ENCODE results near the gene KRTAP12-1.
"Not testable (repeated sequence)": the region's sequence is repeated elsewhere in the genome, so short reads cannot be mapped to it uniquely, and the experiment has no call there.

The KRTAP12-1 gene

GRCh38 chr21:44648557-44649311 lies 33.2 kb downstream of the KRTAP12-1 start:
- TF ChIP-seq CTCF (IDR thresholded peaks at IDR 0.05; ENCODE audit: extremely low read depth, insufficient read depth, missing control alignments): no peak
- in situ Hi-C loops (cut with MboI; ENCODE audit: low pct_unique_long_range_greater_than_20kb, low sequenced_read_pairs, unreplicated experiment): no loop called here
- DNase-seq (ENCODE audit: low spot score): no peak

DNA sequence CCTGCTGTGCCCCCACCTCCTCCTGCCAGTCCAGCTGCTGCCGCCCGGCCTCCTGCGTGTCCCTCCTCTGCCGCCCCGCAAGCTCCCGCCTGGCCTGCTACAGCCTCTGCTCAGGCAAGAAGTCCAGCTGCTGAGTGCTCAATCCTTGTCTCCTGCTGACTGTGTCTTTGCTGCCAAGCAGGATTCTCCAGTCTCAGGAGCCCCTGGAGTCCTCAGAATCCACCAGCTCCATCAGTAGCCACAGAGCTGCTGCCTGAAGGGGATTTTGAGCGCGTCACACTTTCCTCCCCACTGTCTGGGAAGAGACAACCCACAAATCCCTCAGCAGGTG lies 34.8 kb downstream of the KRTAP12-1 start:
- in situ Hi-C loops (cut with MboI; ENCODE audit: low pct_unique_long_range_greater_than_20kb, low sequenced_read_pairs, unreplicated experiment): no loop called here
- DNase-seq (ENCODE audit: low spot score): no peak
- no peak for TF ChIP-seq CTCF (IDR thresholded peaks at IDR 0.05; ENCODE audit: extremely low read depth, insufficient read depth, missing control alignments)

DNA sequence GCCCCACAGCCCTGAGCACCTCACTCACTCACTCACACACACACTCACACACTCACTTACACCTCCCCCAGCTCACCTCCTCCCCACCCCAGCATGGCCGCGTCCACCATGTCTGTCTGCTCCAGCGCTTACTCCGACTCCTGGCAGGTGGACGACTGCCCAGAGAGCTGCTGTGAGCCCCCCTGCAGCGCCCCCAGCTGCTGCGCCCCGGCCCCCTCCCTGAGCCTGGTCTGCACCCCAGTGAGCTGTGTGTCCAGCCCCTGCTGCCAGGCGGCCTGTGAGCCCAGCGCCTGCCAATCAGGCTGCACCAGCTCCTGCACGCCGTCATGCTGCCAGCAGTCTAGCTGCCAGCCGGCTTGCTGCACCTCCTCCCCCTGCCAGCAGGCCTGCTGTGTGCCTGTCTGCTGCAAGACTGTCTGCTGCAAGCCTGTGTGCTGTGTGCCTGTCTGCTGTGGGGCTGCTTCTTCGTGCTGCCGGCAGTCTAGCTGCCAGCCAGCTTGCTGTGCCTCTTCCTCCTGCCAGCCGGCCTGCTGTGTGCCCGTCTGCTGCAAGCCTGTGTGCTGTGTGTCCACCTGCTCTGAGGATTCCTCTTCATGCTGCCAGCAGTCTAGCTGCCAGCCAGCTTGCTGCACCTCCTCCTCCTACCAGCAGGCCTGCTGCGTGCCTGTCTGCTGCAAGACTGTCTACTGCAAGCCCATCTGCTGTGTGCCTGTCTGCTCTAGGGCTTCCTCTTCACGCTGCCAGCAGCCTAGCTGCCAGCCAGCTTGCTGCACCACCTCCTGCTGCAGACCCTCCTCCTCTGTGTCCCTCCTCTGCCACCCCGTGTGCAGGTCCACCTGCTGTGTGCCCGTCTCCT lies 35.4 kb downstream of the KRTAP12-1 start, which contains the start of gene KRTAP10-11:
KRTAP10-11 (plus strand) TSS at position 49 of the 856 bp plus-strand sequence; CDS start at position 94, 45 bp downstream.
- in situ Hi-C loops (cut with MboI; ENCODE audit: low pct_unique_long_range_greater_than_20kb, low sequenced_read_pairs, unreplicated experiment); DNase-seq (ENCODE audit: low spot score): not testable (repeated sequence)

DNA sequence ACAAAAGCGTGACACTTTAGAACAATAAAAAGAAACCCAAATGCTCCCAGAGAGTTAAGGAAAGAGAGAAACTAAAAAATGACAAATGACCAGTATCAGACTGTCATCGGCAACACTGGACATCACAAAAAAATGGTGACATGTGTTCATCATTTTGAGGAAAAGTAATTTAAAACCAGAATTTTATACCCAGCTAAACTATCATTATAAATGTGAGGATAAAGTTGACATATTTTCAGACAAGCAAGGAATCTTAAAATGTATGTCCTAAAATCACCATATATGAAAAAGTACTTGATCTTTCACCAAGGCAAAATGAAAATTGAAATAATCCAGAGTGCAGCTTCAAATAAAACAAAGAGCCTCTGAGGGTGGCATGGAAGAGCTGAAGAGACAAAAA lies 37.1 kb downstream of the KRTAP12-1 start:
- no peak for DNase-seq (ENCODE audit: low spot score)
- in situ Hi-C loops (cut with MboI; ENCODE audit: low pct_unique_long_range_greater_than_20kb, low sequenced_read_pairs, unreplicated experiment): no loop called here
- no peak for TF ChIP-seq CTCF (IDR thresholded peaks at IDR 0.05; ENCODE audit: extremely low read depth, insufficient read depth, missing control alignments)

DNA sequence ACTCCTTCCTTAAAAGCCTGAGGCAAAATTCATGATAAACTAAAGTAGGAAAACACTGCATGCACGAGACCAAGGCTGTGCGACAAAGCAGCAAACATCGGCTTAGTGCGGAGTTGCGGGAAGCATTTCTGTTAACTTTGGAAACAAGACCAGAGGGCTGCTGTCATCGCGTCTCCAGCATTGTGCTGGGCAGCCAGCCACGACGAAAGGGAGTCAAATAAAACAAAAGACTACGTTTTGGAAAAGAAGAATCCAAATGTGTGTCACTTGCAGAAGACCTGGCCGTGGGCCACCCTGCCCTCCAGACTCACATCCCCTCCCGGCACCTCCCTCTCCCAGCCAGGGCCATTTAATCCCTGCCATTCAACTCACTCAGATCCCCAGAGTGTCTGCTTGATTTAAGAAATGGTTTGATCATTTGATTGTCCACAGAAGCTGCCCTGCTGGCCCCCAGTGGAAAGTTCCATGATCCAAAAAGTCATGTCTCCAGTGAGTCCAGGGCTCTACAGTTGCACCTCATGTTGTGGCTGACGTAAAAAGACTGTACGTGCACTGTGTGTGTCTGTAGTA lies 38.1 kb downstream of the KRTAP12-1 start:
- in situ Hi-C loops (cut with MboI; ENCODE audit: low pct_unique_long_range_greater_than_20kb, low sequenced_read_pairs, unreplicated experiment): no loop called here
- DNase-seq (ENCODE audit: low spot score): no peak
- TF ChIP-seq CTCF (IDR thresholded peaks at IDR 0.05; ENCODE audit: extremely low read depth, insufficient read depth, missing control alignments): no peak

GRCh38 chr21:44640761-44641160 lies 41.2 kb downstream of the KRTAP12-1 start:
- in situ Hi-C loops (cut with MboI; ENCODE audit: low pct_unique_long_range_greater_than_20kb, low sequenced_read_pairs, unreplicated experiment): no loop called here
- no peak for DNase-seq (ENCODE audit: low spot score)
- no peak for TF ChIP-seq CTCF (IDR thresholded peaks at IDR 0.05; ENCODE audit: extremely low read depth, insufficient read depth, missing control alignments)

- no peak for DNase-seq (ENCODE audit: low spot score)
- TF ChIP-seq CTCF (IDR thresholded peaks at IDR 0.05; ENCODE audit: extremely low read depth, insufficient read depth, missing control alignments): no peak
- in situ Hi-C loops (cut with MboI; ENCODE audit: low pct_unique_long_range_greater_than_20kb, low sequenced_read_pairs, unreplicated experiment): no loop called here
These were observed 42.7 kb downstream of the KRTAP12-1 start for GRCh38 chr21:44639331-44639655.

DNA sequence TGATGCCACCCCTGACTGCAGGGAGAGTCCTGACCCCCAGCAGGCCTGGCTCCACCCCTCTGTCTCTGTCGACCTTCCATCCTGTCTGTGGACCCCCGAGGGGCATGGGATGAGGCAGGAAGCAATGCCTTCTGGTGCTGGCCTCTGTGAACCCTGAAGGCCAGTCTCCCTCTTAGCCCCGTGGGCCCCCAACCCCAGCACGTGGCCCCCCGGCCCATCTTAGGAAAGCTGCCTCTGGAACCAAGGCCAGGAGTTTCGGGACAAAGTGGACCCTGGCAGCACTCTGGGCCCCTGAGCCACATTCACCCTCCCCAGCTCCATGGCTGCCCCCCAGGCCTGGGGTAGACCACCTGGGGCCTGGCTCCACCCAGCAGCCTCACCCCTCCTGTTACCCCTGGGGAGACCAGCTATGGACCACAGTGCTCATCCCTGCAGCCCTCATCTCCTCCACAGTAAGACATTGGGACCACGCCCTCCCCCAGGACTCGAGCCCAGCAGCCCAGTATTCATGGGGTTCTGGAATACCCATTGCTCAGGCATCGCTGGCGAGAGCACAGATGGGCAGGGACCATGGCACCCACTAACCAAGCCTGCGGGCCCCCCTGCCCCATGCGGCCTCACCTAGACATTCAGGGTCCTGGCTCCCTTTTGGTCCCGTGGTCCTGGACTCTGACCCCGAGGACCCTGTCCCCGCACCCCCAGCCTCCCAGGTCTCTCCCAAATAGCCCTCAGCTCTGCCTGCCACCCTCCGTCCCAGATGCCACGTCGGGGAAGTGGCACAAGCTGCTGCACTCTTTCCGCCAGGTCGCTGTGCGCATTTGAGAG lies 43.2 kb downstream of the KRTAP12-1 start:
- DNase-seq (ENCODE audit: low spot score); in situ Hi-C loops (cut with MboI; ENCODE audit: low pct_unique_long_range_greater_than_20kb, low sequenced_read_pairs, unreplicated experiment): not testable (repeated sequence)

GRCh38 chr21:44637851-44638348 lies 44.1 kb downstream of the KRTAP12-1 start:
- in situ Hi-C loops (cut with MboI; ENCODE audit: low pct_unique_long_range_greater_than_20kb, low sequenced_read_pairs, unreplicated experiment); DNase-seq (ENCODE audit: low spot score): not testable (repeated sequence)
